ENCODE measurements around the gene AP1G2.
A peak's percentile ranks its signal among the peaks of the same experiment; 100 is the strongest.

The AP1G2 gene

DNA sequence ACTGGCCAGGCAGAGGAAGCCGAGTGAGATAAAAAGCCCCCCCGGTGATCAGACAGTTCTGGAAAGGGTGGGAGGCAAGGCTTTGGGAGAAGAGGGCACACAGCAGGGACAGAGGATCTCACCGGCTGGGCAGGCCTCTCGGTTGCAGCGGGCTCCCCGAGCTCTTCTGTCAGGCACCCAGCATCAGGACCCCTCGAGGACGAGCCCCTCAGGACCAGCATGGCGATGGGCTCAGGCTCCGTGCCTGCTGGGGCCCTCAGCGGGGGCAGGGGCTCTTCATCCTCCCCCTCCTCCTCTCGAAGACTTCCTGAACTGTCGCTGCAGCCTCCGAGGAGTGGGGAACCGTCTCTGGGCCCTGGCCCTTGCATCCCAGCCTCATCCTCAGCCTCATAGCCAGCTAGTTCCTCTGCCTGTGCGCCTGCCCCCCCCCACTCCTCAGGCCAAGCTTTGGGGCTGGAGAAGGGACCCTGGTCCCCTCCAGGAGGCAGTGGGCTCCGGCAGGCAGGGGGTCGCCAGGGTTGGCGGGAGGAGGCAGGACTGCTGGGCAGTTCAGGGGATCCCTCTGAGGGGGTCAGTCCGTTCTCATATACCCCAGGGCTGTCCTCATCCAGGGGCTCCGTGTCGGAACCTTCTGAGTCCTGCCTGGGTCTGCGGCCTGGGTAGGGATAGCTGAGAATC is 3.4 kb upstream of the AP1G2 start:
- no peak for DNase-seq

- DNase-seq = no peak
These were observed 2.0 kb upstream of the AP1G2 start for GRCh38 chr14:23569443-23570151.

GRCh38 chr14:23568600-23569331 is 1.2 kb upstream of the AP1G2 start:
- no peak for DNase-seq

- no peak for DNase-seq
These were observed 519 bp upstream of the AP1G2 start for GRCh38 chr14:23568021-23568599.

- no peak for DNase-seq
These were observed 809 bp downstream of the AP1G2 start for GRCh38 chr14:23566778-23567185.

DNA sequence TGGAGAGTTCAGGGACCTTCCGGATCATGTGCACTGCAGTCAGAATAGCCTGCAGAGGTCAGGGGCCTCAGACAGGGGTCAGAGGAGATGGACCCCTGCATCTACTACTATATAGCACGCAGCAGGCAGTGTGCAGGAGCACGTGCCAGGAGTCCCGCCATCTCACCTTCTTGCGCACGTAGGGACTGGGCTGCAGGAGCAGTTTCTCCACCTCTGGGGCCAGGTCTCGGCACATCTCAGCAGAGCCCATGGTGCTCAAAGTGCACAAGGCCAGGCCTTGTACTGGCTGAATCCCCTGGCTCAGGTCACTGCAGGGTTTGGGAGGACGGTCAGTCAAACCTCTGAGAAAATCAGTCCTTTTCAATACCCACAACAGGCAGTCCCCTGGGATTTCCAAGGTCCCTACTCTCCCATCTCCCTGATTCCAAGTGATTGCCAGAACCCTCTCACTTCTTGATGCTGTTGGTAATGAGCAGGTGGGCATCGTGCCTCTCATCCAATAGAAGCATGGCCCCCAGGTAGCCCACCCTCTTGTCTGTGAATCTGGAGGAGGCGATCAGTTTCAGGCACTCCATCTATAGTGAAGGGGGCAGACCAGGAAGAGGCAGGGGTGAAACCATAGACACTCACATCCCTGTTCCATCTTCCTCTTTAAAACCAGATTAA is 1.3 kb downstream of the AP1G2 start:
- no peak for DNase-seq

GRCh38 chr14:23565626-23566025 is 2.0 kb downstream of the AP1G2 start:
- DNase-seq = no peak

DNA sequence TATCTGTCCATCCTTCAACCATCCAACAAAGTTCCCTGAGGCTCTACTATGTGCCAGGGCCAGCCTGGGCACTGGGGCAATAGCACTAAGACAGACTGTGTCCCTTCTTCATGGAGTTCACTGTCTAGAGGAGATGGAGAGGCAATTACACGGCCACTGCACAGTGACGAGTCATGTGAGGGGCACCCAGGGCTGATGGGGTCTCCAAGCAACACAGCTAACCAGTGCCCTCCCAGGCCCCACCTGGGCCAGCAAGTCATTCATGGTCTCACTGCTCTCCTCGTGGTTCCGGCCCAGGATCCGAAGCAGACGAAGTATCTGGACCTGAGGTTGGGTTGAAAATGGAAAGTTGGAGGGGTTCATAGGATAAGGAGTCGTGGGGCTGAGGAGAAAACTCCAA is 2.7 kb downstream of the AP1G2 start:
- DNase-seq = no peak

DNA sequence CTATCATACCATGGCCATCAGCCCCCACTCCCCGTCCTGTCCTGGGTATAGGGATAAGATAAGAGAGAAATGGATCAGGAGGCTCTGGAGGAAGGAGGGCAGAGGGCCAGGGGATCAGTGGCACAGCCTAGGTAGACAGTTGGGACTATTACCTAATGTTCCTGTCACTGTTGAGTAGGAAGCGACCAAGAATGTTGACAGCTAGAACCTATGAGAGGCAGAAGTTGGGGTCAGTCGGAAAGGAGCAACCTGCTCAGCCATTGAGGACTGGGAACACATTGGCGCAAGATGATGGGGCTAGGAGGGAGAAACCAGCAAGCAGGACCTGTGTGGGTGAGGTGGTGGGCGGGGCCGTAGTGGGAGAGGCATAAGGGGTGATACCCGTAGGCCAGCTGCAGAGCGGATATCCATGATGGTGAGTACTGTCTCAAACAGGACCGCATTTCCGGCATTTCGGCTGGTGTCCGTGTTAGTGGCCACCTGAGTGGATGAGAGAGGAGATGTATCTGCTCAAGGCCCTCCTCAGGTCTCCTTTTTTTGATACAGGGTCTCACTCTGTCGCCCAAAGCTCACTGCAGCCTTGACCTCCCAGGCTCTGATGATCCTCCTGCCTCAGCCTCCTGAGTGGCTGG is 3.3 kb downstream of the AP1G2 start:
- no peak for DNase-seq

GRCh38 chr14:23563473-23564180 is 4.0 kb downstream of the AP1G2 start:
- DNase-seq = no peak

DNA sequence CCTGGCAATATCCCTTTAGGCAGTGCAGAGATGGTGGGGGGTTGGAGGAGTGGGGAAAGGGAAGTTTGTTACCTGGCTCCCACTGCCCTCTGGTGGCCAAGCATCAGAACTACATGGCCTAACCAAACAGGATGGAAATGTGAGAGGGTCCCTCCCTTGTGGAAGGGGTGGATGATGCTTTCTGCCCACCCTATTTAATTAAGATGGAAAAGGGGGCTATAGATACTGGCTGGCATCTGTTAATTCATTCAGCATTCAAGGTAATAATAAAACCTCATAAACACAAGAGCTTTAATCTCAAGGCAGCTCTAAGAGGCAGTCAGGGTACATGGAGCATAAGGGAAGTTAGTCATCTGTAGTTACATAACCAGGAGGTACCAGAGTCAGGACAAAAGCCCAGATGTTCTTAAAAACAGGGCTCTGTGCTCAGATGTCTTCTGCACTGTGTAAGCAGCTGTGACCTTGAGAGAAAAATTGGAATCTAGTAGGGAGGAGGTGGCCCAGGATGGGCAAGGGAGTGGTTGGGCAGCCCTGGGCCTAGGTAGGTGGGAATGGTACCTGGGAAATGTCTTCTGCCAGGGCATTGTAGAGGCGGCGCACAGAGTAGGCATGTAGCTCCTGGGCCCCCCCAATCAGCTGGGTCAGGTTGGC is 4.6 kb downstream of the AP1G2 start:
- DNase-seq = peak; percentile 66

GRCh38 chr14:23561873-23562821 is 5.4 kb downstream of the AP1G2 start:
- no peak for DNase-seq

DNA sequence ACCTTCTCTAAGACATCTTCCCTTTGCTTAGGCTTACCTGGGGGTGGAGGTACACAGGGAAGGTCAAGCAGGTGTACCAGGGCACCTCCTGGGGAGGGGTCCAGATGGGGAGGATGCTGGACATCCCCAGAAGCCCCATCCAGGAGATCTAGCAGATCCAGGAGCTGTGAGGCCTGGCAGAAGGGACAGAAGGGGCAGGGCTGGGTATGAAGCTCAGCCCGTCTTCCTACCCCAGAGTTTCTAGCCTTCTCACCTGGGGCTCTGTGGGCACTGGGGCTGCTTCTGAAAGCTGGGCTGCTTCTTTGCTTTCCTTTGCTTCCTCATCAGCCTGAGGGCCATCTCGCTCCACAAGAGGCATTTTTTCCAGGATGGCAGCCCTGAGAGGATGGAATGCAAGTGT is 6.3 kb downstream of the AP1G2 start:
- no peak for DNase-seq

- no peak for DNase-seq
These were observed 7.6 kb downstream of the AP1G2 start for GRCh38 chr14:23559926-23560520.

- DNase-seq = peak; percentile 61
These were observed 8.3 kb downstream of the AP1G2 start for GRCh38 chr14:23559010-23559925.

DNA sequence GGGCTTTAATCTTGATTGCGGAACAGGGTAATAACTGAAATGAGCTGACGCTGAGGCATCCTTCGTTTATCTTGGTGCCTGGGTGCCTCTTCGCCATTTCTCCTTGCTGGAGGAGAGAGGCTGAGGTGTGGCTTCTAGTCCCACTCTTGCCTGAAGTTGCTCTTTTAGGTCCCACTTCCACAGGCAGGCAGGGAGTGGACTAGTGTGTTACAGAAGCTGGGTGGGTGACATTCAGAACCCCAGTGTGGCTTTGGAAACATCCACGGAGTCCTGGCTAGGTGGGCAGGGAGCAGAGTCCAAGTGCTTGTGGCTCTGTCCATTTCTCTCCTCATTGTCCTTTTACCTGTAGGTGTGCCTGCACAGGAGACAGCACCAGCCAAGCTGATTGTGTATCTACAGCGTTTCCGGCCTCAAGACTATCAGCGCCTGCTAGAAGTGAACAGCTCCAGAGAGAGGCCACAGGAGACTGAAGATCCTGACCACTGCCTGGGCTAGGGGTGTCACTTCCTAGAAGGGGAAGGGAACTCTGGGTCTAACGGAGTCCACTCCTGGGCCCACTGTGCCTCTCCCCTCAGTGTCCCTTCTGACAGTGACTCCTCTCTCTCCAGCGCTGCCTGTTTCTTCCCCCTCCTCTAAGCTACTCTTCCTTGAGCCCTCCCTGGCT is 9.1 kb downstream of the AP1G2 start:
- DNase-seq = no peak

DNA sequence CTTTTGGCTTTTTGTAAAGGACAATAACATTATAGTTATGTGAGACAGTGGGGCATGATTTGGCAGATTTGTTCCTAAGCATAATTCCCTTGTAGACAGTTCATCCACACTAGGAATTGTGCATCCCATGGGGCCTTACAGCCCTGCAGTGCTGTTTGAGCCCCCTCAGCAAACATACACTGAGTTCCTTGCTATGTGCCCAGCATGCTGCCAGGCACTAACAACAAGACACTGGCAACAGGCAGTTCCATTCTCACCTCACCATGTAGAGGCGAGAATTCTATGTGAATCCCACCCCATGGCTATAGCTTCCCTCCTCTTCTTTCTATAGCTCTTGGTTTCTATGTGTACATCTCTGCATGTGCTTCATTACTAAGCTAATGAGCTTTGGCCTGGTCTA is 9.6 kb downstream of the AP1G2 start:
- no peak for DNase-seq

GRCh38 chr14:23557521-23557920 is 10.1 kb downstream of the AP1G2 start:
- DNase-seq = no peak

Measured in activated CD4-positive, alpha-beta T cell treated with anti-CD3 and anti-CD28 coated beads, Interleukin-2, amount 50 U/mL, for 16 hours (primary cell).